ENCODE measurements around the gene UBIAD1. TPM values are rescaled to one million over a fixed set of nuclear protein-coding genes. Genes with fewer than 3 reads are reported as not detected.

Gene UBIAD1
- polyA plus RNA-seq, 1 experiment = 10.0 TPM

DNA sequence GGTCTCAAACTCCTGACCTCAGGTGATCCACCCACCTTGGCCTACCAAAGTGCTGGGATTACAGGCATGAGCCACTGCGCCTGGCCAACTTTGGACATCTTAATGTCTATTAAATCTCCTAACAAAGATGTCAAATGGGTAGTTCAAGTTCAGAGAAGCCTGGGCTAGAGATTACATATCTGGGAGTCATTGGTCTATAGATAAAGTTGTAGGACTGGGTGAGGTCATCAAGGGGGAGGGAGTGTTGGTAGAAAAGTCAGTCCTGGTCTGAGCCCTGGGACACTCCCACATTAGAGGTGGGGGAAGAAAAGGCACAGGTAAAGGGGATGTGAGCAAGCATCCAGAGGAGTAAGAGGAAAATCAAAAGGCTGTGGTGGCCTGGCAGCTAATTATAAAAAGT is 6.6 kb downstream of the UBIAD1 start:
- Histone ChIP-seq H3K9me3 (ENCODE audit: control insufficient read depth, insufficient read depth, low read length) (no peaks in the 10 kb centered on the region; the same call in 1 of the 2 replicates), H3K27ac (ENCODE audit: low read depth, low read length) (no peak overlapping the region), H3K4me3 (ENCODE audit: low read depth, low read length) (no peak overlapping the region), H3K27me3 (ENCODE audit: control insufficient read depth, insufficient read depth, low read length) (no peaks in the 10 kb centered on the region)
- POLR2A ChIA-PET = no interaction called here
- DNase-seq (ENCODE audit: low read depth, low spot score) = no peak
- CTCF ChIA-PET = interaction anchor here (1.5 kb wide), 1 partner anchor 242 kb away, joined by 4 read pairs; no protein-coding TSS in a partner anchor
- TF ChIP-seq, protein P1, sequence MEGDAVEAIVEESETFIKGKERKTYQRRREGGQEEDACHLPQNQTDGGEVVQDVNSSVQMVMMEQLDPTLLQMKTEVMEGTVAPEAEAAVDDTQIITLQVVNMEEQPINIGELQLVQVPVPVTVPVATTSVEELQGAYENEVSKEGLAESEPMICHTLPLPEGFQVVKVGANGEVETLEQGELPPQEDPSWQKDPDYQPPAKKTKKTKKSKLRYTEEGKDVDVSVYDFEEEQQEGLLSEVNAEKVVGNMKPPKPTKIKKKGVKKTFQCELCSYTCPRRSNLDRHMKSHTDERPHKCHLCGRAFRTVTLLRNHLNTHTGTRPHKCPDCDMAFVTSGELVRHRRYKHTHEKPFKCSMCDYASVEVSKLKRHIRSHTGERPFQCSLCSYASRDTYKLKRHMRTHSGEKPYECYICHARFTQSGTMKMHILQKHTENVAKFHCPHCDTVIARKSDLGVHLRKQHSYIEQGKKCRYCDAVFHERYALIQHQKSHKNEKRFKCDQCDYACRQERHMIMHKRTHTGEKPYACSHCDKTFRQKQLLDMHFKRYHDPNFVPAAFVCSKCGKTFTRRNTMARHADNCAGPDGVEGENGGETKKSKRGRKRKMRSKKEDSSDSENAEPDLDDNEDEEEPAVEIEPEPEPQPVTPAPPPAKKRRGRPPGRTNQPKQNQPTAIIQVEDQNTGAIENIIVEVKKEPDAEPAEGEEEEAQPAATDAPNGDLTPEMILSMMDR (IDR thresholded peaks at IDR 0.05; ENCODE audit: low read depth, low read length) = no peak

DNA sequence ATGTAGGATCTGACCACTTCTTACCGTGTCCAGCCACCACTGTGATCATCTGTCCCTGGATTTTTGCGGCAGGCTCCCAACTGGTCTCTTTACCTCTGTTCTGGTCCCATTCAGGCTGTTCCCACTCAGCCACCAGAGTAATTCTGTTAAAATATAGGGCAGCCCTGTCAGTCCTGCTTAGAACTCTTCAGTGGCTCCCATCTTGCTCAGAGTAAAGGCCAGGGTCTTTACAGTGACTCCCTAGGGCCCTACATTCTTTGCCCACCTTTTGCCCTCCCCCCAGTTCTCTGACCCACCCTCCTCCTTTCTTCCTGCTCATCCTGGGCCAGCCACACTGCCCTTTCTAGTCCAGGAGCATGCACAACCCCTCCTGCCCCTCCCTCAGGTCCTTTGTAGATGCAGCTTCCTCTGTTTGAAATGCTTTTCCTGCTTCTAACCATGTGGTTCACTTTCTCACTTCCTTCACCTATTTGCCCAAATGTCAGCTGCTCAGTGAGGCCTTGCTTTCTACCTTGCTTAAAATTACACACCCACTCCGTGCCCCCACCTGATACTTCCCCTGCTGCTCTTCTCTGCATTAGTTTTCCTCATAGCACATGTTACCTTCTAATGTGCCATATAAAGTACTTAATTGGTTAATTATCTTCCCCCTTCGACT is 7.8 kb downstream of the UBIAD1 start:
- CTCF ChIA-PET = interaction anchor here (0.6 to 1.3 kb wide), 2 partner anchors 8 to 363 kb away, joined by 3 to 5 read pairs; partner anchors contain the start of gene UBIAD1
- no peak for DNase-seq (ENCODE audit: low read depth, low spot score)
- Histone ChIP-seq H3K4me3 (ENCODE audit: low read depth, low read length) (no peak overlapping the region), H3K27ac (ENCODE audit: low read depth, low read length) (no peak overlapping the region), H3K9me3 (ENCODE audit: control insufficient read depth, insufficient read depth, low read length) (no peaks in the 10 kb centered on the region; the same call in 1 of the 2 replicates), H3K27me3 (ENCODE audit: control insufficient read depth, insufficient read depth, low read length) (no peaks in the 10 kb centered on the region)
- TF ChIP-seq, protein P1 (IDR thresholded peaks at IDR 0.05; ENCODE audit: low read depth, low read length) = no peak
- POLR2A ChIA-PET = interaction anchor here (0.6 to 1.2 kb wide), 2 partner anchors 8 to 1286 kb away, joined by 4 read pairs; partner anchors contain the start of gene UBIAD1

DNA sequence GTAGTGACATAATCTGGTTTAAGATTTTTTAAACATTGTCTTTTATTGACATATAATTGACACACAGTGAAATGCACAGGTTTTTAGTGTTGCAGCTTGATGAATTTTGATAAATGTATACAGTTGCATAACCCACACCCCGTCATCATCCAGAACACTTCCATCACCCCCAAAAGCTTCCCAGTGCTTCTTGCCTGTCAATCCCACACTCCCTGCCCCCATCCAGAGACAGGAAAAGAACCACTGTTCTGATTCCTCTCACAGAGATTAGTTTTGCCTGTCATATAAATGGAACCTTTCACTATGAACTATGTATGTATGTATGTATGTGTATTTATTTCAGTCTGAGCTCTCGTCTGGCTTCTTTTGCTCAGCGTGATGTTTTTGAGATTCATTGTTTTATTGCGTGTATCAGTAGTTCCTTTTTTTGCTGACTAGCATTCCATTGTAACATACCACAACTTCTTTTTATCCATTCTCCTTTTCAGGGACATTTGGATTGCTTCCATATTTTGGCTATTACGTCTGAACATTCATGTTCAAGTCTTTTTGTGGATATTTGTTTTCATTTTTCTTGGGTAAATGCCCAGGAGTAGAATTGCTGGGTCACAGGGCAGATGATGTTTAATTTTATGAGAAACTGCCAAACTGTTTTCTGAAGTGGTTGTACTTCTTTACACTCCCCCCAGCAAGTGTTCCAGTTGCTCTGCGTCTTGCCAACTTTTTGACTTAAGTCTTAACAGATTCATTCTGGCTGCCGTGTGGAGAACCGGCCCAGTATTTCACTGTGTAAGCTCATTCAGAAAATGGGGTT is 8.7 kb downstream of the UBIAD1 start:
- H3K27ac ChIP-seq (ENCODE audit: low read depth, low read length) = peak overlapping the region; percentile 73
- ChIA-PET POLR2A (interaction anchor here (0.6 to 1.2 kb wide), 3 partner anchors 8 to 1285 kb away, joined by 4 read pairs; partner anchors contain the start of gene UBIAD1), CTCF (interaction anchor here (0.6 to 2.7 kb wide), 7 partner anchors 9 to 744 kb away, joined by 3 to 13 read pairs (median 5); partner anchors contain the start of gene UBIAD1)
- peak; percentile 89 for DNase-seq (ENCODE audit: low read depth, low spot score)
- no peaks in the 10 kb centered on the region for H3K27me3 ChIP-seq (ENCODE audit: control insufficient read depth, insufficient read depth, low read length)
- no peak overlapping the region for H3K4me3 ChIP-seq (ENCODE audit: low read depth, low read length)
- H3K9me3 ChIP-seq (ENCODE audit: control insufficient read depth, insufficient read depth, low read length) = no peaks in the 10 kb centered on the region; the same call in 1 of the 2 replicates
- TF ChIP-seq, protein P1 (IDR thresholded peaks at IDR 0.05; ENCODE audit: low read depth, low read length) = no peak

DNA sequence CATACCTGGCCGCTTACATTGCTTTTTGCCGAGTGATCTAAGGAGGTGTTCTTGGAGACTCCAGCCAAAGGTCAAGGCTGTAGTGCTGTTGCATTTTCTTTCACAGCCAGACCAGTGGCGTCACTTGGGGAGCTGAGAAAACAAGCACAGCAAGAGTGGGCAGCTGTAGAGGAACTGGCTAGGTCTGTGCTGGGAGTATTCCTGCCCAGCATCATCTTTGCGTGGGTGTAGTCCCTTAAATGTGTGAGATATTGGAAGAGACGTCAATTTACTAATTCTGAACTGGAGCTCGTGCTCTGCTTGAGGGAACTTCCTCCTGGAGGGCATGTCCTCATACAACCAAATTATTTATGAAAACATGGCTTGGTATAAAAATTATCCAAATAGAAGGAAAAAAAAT is 10.2 kb downstream of the UBIAD1 start:
- DNase-seq (ENCODE audit: low read depth, low spot score) = no peak
- TF ChIP-seq, protein P1 (IDR thresholded peaks at IDR 0.05; ENCODE audit: low read depth, low read length) = no peak
- no peaks in the 10 kb centered on the region for H3K27me3 ChIP-seq (ENCODE audit: control insufficient read depth, insufficient read depth, low read length)
- H3K4me3 ChIP-seq (ENCODE audit: low read depth, low read length) = no peak overlapping the region
- CTCF ChIA-PET = interaction anchor here (1.0 to 2.7 kb wide), 3 partner anchors 11 to 362 kb away, joined by 4 to 13 read pairs (median 5); partner anchors contain the start of gene UBIAD1
- POLR2A ChIA-PET = no interaction called here
- H3K27ac ChIP-seq (ENCODE audit: low read depth, low read length) = peak overlapping the region; percentile 11
- H3K9me3 ChIP-seq (ENCODE audit: control insufficient read depth, insufficient read depth, low read length) = no peaks in the 10 kb centered on the region; the same call in 1 of the 2 replicates

All from AG04450 (cell line).